CD4-positive, alpha-beta memory T cell (primary cell): ENCODE results near the gene NIFK. TPM values are rescaled to one million over a fixed set of nuclear protein-coding genes. Genes with fewer than 3 reads are reported as not detected.

Experiments used
- CTCF ChIA-PET: fragments of 350-600 bp; sonication (Branson Sonifier 250); formaldehyde crosslinking; loops from one replicate; lab custom pipeline; 2021; ENCODE audit warnings: inconsistent platforms; ENCODE audit not compliant: partially characterized antibody; lab: Charles Lee
- POLR2A ChIA-PET: fragments of 350-600 bp; sonication (Branson Sonifier 250); formaldehyde crosslinking; loops from one replicate; lab custom pipeline; 2021; ENCODE audit not compliant: partially characterized antibody; lab: Charles Lee
- DNase-seq, 5 donors: peaks; one replicate each; pipeline versions ENCODE4 v3.0.0 to v3.0.0-alpha.2; 2020 to 2022; ENCODE audit warnings: mixed read lengths in 1 of 5
- H3K27ac ChIP-seq: one replicate; pipeline ENCODE4 v1.7.0; 2013; ENCODE audit warnings: low read depth, low read length
- H3K27me3 ChIP-seq: 2 replicates; pipeline ENCODE4 v1.7.0; 2013; ENCODE audit warnings: mild to moderate bottlenecking, low read length, moderate library complexity; ENCODE audit not compliant: insufficient read depth
- H3K36me3 ChIP-seq: 2 replicates; pipeline ENCODE4 v1.7.0; 2013; ENCODE audit warnings: mild to moderate bottlenecking, low read length, moderate library complexity; ENCODE audit not compliant: insufficient read depth
- H3K4me1 ChIP-seq: 2 replicates; pipeline ENCODE4 v1.7.0; 2013; ENCODE audit warnings: mild to moderate bottlenecking, low read length, moderate library complexity; ENCODE audit not compliant: insufficient read depth
- H3K4me3 ChIP-seq, 2 donors: one replicate each; pipeline ENCODE4 v1.7.0; 2013; ENCODE audit warnings: low read length in 2 of 2, mild to moderate bottlenecking in 1 of 2
- H3K9me3 ChIP-seq, 2 donors: one replicate each; pipeline ENCODE4 v1.7.0; 2013; ENCODE audit warnings: low read length in 2 of 2, control low read depth in 1 of 2; ENCODE audit not compliant: control insufficient read depth in 1 of 2
- H3K27ac Mint-ChIP-seq, 7 donors: one replicate each; pipeline ENCODE4 v1.8.0; 2020 to 2021; ENCODE audit warnings: mixed read lengths in 7 of 7, mild to moderate bottlenecking in 6 of 7, inconsistent platforms in 3 of 7, moderate library complexity in 3 of 7
- H3K27me3 Mint-ChIP-seq, 2 donors: one replicate each; pipeline ENCODE4 v1.8.0; 2020 to 2021; ENCODE audit warnings: mixed read lengths in 2 of 2
- H3K36me3 Mint-ChIP-seq, 2 donors: one replicate each; pipeline ENCODE4 v1.8.0; 2020 to 2021; ENCODE audit warnings: mixed read lengths in 2 of 2, inconsistent platforms in 1 of 2, mild to moderate bottlenecking in 1 of 2
- H3K4me1 Mint-ChIP-seq, 4 donors: one replicate each; pipeline ENCODE4 v1.8.0; 2020 to 2021; ENCODE audit warnings: mixed read lengths in 4 of 4, mild to moderate bottlenecking in 1 of 4
- H3K4me3 Mint-ChIP-seq, 8 donors: one replicate each; pipeline ENCODE4 v1.8.0; 2020 to 2021; ENCODE audit warnings: mixed read lengths in 8 of 8, mild to moderate bottlenecking in 7 of 8, moderate library complexity in 6 of 8, inconsistent platforms in 3 of 8
- H3K9me3 Mint-ChIP-seq, 8 donors: one replicate each; pipeline ENCODE4 v1.8.0; 2020 to 2021; ENCODE audit warnings: mixed read lengths in 8 of 8, mild to moderate bottlenecking in 5 of 8, inconsistent platforms in 3 of 8, moderate library complexity in 1 of 8
- intact Hi-C: fragments of 100-400 bp; cut with micrococcal nuclease; formaldehyde crosslinking; loops from one replicate; pipeline ENCODE4 v1.15.1; 2023
- polyA plus RNA-seq, 2 donors: library from polyadenylated mRNA; unstranded; fragments of 300-500 nt; fragmentation: Illumina TruSeq; gene quantifications; one replicate each; pipeline ENCODE4 v1.2.3, GENCODE V29; 2021
- total RNA-seq, 2 experiments: library from RNA; stranded (reverse); gene quantifications; one replicate each; pipeline ENCODE4 v1.2.3, GENCODE V29; 2021

NIFK gene
- total RNA-seq = 10 to 100 TPM; 61.6 to 62.8 TPM
- 10 to 100 TPM; 64.2 to 82.5 TPM for polyA plus RNA-seq

DNA sequence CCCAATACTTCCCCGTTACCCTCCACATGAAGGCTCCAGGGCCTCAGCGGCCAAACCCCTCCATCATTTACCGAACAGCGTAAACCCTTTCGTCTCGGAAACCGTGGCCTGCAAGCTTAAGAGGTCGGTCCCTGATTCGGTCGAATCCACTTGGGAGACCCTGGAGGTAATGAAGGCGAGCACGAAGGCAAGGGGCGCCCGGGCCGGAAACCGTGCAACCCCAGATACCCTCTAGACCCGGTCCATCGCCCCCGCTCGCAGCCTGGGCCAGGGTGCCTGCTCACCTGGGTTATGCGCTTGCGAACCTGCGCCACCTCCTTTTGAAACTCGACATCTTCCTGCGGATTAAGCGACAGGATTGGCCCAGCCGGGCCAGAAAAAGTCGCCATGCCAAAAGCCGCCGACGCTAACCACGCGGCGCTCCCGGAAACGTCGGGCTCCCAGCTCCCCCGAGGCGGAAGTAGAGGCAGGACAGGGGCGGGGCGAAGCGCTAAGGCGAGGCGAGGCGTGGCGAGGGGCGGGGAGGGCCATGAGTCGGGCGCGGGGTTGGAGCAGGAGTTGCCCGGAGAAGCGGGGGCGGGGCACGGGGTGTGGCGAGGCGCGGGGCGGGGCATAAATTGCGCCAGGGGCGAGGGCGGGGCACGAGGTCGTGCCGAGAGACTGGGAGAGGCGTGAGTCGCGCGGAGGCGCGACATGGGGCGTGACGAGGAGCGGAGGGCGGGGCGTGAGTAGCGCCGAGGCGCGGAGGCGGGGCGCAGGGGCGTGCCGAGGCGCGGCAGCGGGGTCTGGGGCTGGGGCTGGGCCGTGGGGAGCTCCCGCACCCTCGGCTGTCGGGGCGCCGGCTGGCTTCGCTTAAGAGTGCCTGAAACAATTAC is at the start of gene NIFK:
NIFK (minus strand) TSS at position 414 of the 875 bp plus-strand sequence; CDS start at position 389, 25 bp downstream.
- POLR2A ChIA-PET = interaction anchor here (0.6 to 3.6 kb wide), 9 partner anchors 11 to 206 kb away, joined by 3 to 63 read pairs (median 12); partner anchors contain the start of genes CLASP1, RNU4ATAC and TSN
- H3K27ac Mint-ChIP-seq = peak within 1 kb of the TSS; percentile 94 to 98 (median 97)
- intact Hi-C loops = loop anchor here (1.0 to 10.0 kb wide), 5 partner anchors 19 to 238 kb away; partner anchors contain the start of genes CLASP1 and TSN
- CTCF ChIA-PET = interaction anchor here (0.5 to 2.4 kb wide), 8 partner anchors 15 to 238 kb away, joined by 3 to 7 read pairs (median 3); partner anchors contain the start of gene RNU4ATAC
- no peaks in the 10 kb centered on the region for H3K9me3 ChIP-seq
- peaks cover 12% of the 10 kb centered on the region for H3K36me3 ChIP-seq
- H3K27me3 ChIP-seq = no peaks in the 10 kb centered on the region
- no peaks in the 10 kb centered on the region for H3K9me3 Mint-ChIP-seq
- peak within 1 kb of the TSS; percentile 80 to 88 for H3K4me3 ChIP-seq
- peaks cover 31% of the 10 kb centered on the region for H3K4me1 ChIP-seq
- H3K27me3 Mint-ChIP-seq = no peaks in the 10 kb centered on the region
- H3K36me3 Mint-ChIP-seq = peaks cover 12 to 27% of the 10 kb centered on the region in 2 donors
- peak within 1 kb of the TSS; percentile 80 for H3K27ac ChIP-seq
- peak; percentile 99 to 100 (median 99) for DNase-seq
- peaks cover 15 to 51% (median 32%) of the 10 kb centered on the region in 4 donors for H3K4me1 Mint-ChIP-seq
- peak within 1 kb of the TSS; percentile 94 to 99 (median 98) for H3K4me3 Mint-ChIP-seq

DNA sequence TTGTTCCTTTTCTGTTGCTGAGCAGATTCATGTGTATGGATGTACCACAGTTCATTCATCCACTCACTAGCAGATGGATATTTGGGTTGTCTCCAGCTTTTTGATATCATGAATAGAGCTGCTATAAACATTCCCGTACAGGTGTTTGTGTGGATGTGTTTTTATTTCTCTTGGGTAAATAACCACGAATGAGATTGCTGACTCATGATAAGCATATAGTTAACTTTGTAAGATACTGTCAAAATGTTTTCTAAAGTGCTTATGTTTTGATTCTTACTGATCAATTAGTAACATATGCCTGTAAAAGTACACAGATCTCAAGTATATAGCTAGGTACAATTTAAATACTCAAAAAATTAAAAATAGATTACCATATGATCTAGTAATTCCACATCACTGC is 46.5 kb upstream of the NIFK start:
- no peaks in the 10 kb centered on the region for H3K36me3 Mint-ChIP-seq
- intact Hi-C loops = no loop called here
- Histone ChIP-seq H3K27me3 (peaks cover 4% of the 10 kb centered on the region), H3K4me1 (no peaks in the 10 kb centered on the region), H3K36me3 (no peaks in the 10 kb centered on the region), H3K27ac (no peak overlapping the region), H3K9me3 (no peaks in the 10 kb centered on the region), H3K4me3 (no peak overlapping the region)
- H3K9me3 Mint-ChIP-seq = no peaks in the 10 kb centered on the region
- no peak overlapping the region for H3K27ac Mint-ChIP-seq
- peaks cover 6 to 11% of the 10 kb centered on the region in 2 donors for H3K27me3 Mint-ChIP-seq
- ChIA-PET CTCF (no interaction called here), POLR2A (no interaction called here)
- H3K4me3 Mint-ChIP-seq = no peak overlapping the region
- DNase-seq = no peak
- no peaks in the 10 kb centered on the region for H3K4me1 Mint-ChIP-seq

DNA sequence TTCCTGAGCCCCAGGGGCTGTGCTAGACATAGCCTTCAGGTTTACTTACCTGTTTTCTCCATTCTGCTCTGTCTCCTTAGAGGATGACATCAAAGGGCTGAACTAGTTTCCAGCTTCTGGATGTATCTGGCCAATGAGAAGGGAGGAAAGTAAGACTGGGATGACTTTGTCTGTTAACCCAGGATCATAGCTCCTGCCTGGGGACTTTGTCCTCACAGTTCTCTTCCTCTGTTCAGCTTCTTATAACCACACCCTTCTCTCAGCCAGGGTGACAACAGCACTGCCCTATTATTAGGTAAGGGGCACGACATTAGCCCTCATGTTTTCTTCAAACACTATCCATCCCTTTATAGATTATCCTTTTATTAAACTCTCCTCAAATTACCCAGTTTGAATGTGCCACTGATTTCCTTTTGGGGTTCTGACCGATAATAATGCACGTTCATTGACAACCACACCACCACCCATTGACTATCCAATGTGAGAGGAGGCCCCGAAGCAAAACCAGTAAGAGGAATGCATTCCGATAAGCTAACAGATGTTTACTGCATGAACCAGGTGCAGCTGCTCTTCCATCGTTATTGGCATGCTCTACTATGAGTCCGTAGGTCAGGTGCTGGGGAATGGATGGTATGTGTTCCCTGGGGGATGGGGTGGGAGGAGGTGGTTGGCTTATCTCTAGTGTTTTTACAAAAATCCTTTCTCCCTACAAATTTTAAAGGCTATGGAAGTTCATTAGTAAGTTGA is 42.2 kb upstream of the NIFK start:
- Histone ChIP-seq H3K4me1 (no peaks in the 10 kb centered on the region), H3K27me3 (no peaks in the 10 kb centered on the region), H3K36me3 (no peaks in the 10 kb centered on the region), H3K27ac (no peak overlapping the region), H3K4me3 (no peak overlapping the region), H3K9me3 (no peaks in the 10 kb centered on the region)
- DNase-seq = no peak
- Mint-ChIP-seq H3K27me3 (peaks cover 2 to 4% of the 10 kb centered on the region in 2 donors), H3K36me3 (no peaks in the 10 kb centered on the region), H3K9me3 (no peaks in the 10 kb centered on the region), H3K27ac (no peak overlapping the region), H3K4me1 (peaks cover 0 to 1% (median 0%) of the 10 kb centered on the region in 4 donors), H3K4me3 (no peak overlapping the region)
- CTCF ChIA-PET = no interaction called here
- intact Hi-C loops = no loop called here
- POLR2A ChIA-PET = no interaction called here

DNA sequence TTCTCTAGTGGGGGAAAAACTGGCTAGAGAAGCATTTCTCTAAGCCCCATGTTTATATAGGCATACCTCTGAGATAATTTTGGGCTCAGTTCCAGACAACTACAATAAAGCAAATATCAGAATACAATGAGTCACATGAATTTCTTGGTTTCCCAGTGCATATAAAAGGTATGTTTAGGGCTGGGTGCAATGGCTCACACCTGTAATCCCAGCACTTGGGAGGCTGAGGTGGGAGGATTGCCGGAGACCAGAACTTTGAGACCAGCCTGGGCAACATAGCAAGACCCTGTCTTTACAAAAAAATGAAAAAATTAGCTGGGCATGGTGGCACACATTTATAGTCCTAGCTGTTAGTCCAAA is 41.0 kb upstream of the NIFK start:
- intact Hi-C loops = no loop called here

DNA sequence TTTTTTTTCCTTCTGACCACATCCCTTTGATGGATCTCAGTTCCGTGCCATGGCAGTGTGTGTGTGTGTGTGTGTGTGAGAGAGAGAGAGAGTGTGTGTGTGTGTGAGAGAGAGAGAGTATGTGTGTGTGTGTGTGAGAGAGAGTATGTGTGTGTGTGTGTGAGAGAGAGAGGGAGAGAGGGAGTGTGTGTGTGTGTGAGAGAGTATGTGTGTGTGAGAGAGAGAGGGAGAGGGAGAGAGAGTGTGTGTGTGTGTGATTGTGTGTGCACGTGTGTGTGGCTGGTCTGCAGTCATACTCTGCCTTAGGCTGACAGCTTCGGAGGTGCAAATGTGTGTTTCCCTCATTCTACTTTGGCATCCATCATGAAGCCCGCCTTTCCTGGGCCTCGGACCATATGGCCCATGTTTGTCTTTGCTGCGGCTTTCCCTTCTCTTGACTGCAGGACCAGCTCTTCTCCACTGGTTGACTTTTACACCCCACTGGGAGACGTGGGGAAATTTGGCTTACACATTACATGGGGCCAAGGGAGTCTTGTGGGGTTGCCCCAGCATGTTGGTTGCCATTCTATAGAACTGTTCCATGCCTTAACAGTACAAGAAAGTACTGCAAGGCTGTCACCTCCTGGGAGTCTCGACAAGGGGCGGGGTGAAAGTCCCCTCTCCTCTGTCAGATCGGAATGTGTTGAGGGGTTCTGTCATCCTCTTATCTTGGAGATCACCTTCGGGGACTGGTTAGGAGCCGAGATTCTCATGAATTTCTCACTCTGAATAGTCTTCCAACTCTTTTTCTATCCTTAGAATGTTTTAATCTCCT is 40.4 kb upstream of the NIFK start:
- H3K36me3 Mint-ChIP-seq = peaks cover 3% of the 10 kb centered on the region in 2 donors
- peaks cover 0 to 1% of the 10 kb centered on the region in 2 donors for H3K27me3 Mint-ChIP-seq
- ChIA-PET CTCF (no interaction called here), POLR2A (no interaction called here)
- Histone ChIP-seq H3K36me3 (no peaks in the 10 kb centered on the region), H3K27ac (no peak overlapping the region), H3K27me3 (no peaks in the 10 kb centered on the region), H3K9me3 (no peaks in the 10 kb centered on the region), H3K4me3 (no peak overlapping the region), H3K4me1 (no peaks in the 10 kb centered on the region)
- intact Hi-C loops = no loop called here
- no peaks in the 10 kb centered on the region for H3K9me3 Mint-ChIP-seq
- no peak for DNase-seq
- H3K4me1 Mint-ChIP-seq = peaks cover 0 to 1% (median 0%) of the 10 kb centered on the region in 4 donors
- no peak overlapping the region for H3K27ac Mint-ChIP-seq
- no peak overlapping the region for H3K4me3 Mint-ChIP-seq

More for the DNA sequence above, 41.0 kb upstream of the NIFK start:
- POLR2A ChIA-PET = no interaction called here
- Mint-ChIP-seq H3K27me3 (peaks cover 0 to 2% of the 10 kb centered on the region in 2 donors), H3K36me3 (peaks cover 0 to 3% of the 10 kb centered on the region in 2 donors), H3K4me1 (peaks cover 0 to 1% (median 0%) of the 10 kb centered on the region in 4 donors), H3K27ac (no peak overlapping the region), H3K4me3 (no peak overlapping the region), H3K9me3 (no peaks in the 10 kb centered on the region)
- H3K4me3 ChIP-seq = no peak overlapping the region
- no peaks in the 10 kb centered on the region for H3K9me3 ChIP-seq
- no peaks in the 10 kb centered on the region for H3K36me3 ChIP-seq
- DNase-seq = no peak
- H3K27ac ChIP-seq = no peak overlapping the region
- H3K4me1 ChIP-seq = no peaks in the 10 kb centered on the region
- H3K27me3 ChIP-seq = no peaks in the 10 kb centered on the region
- CTCF ChIA-PET = no interaction called here

DNA sequence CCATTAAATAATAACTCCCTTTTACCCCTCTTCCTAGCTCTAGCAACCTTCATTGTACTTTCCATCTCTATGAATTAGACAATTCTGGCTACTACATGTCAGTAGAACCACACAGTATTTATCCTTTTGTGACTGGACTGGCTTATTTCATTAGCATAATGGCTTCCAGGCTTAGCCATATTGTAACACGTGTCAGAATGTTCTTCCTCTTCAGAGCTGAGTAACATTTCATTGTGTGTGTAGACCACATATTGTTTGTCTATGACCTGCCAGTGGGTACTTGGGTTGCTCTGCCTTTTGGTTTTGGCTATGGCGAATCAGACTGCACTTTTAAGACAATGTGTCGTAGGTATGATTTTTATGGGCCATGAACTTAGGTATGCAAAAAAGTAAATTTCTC is 39.7 kb upstream of the NIFK start:
- no peak overlapping the region for H3K4me3 ChIP-seq
- no peaks in the 10 kb centered on the region for H3K36me3 ChIP-seq
- Mint-ChIP-seq H3K27ac (no peak overlapping the region), H3K36me3 (peaks cover 3 to 5% of the 10 kb centered on the region in 2 donors), H3K27me3 (no peaks in the 10 kb centered on the region), H3K9me3 (no peaks in the 10 kb centered on the region), H3K4me1 (peaks cover 0 to 1% (median 0%) of the 10 kb centered on the region in 4 donors), H3K4me3 (no peak overlapping the region)
- no peak overlapping the region for H3K27ac ChIP-seq
- intact Hi-C loops = no loop called here
- ChIA-PET POLR2A (no interaction called here), CTCF (no interaction called here)
- DNase-seq = no peak
- no peaks in the 10 kb centered on the region for H3K27me3 ChIP-seq
- H3K4me1 ChIP-seq = no peaks in the 10 kb centered on the region
- H3K9me3 ChIP-seq = no peaks in the 10 kb centered on the region
